Measurements from ENCODE around the gene LIMS2.

The LIMS2 gene

GRCh38 chr2:127606625-127607398 lies 68.5 kb downstream of the LIMS2 start:
- no peak for DNase-seq (ENCODE audit: low read depth)

GRCh38 chr2:127605691-127606263 lies 69.6 kb downstream of the LIMS2 start:
- TF ChIP-seq MAX (IDR thresholded peaks at IDR 0.05; ENCODE audit: low read depth, low read length) (no peak), POLR2A (IDR thresholded peaks at IDR 0.05; ENCODE audit: extremely low read depth, insufficient read length) (no peak), CTCF (IDR thresholded peaks at IDR 0.05; ENCODE audit: low read depth, low read length) (no peak), MYC (IDR thresholded peaks at IDR 0.05; ENCODE audit: low read depth, low read length) (no peak)

More at GRCh38 chr2:127606625-127607398, 68.5 kb downstream of the LIMS2 start:
- TF ChIP-seq MYC (IDR thresholded peaks at IDR 0.05; ENCODE audit: low read depth, low read length) (no peak), POLR2A (IDR thresholded peaks at IDR 0.05; ENCODE audit: extremely low read depth, insufficient read length) (no peak), MAX (IDR thresholded peaks at IDR 0.05; ENCODE audit: low read depth, low read length) (no peak), CTCF (IDR thresholded peaks at IDR 0.05; ENCODE audit: low read depth, low read length) (no peak)
- H3K4me3 ChIP-seq (ENCODE audit: low read depth, low read length), result no peak overlapping the region

GRCh38 chr2:127604986-127605385 lies 70.3 kb downstream of the LIMS2 start:
- TF ChIP-seq POLR2A (IDR thresholded peaks at IDR 0.05; ENCODE audit: extremely low read depth, insufficient read length) (no peak), MYC (IDR thresholded peaks at IDR 0.05; ENCODE audit: low read depth, low read length) (no peak), MAX (IDR thresholded peaks at IDR 0.05; ENCODE audit: low read depth, low read length) (no peak), CTCF (IDR thresholded peaks at IDR 0.05; ENCODE audit: low read depth, low read length) (no peak)
- no peak overlapping the region for H3K4me3 ChIP-seq (ENCODE audit: low read depth, low read length)
- DNase-seq (ENCODE audit: low read depth), result no peak

More at GRCh38 chr2:127605691-127606263, 69.6 kb downstream of the LIMS2 start:
- no peak for DNase-seq (ENCODE audit: low read depth)
- H3K4me3 ChIP-seq (ENCODE audit: low read depth, low read length), result no peak overlapping the region

GRCh38 chr2:127599211-127599610 lies 76.1 kb downstream of the LIMS2 start:
- no peak overlapping the region for H3K4me3 ChIP-seq (ENCODE audit: low read depth, low read length)
- no peak for TF ChIP-seq MAX (IDR thresholded peaks at IDR 0.05; ENCODE audit: low read depth, low read length)
- TF ChIP-seq CTCF (IDR thresholded peaks at IDR 0.05; ENCODE audit: low read depth, low read length), result no peak
- TF ChIP-seq POLR2A (IDR thresholded peaks at IDR 0.05; ENCODE audit: extremely low read depth, insufficient read length), result no peak
- TF ChIP-seq MYC (IDR thresholded peaks at IDR 0.05; ENCODE audit: low read depth, low read length), result no peak
- DNase-seq (ENCODE audit: low read depth), result no peak

- no peak for DNase-seq (ENCODE audit: low read depth)
- TF ChIP-seq CTCF (IDR thresholded peaks at IDR 0.05; ENCODE audit: low read depth, low read length), result no peak
- TF ChIP-seq MAX (IDR thresholded peaks at IDR 0.05; ENCODE audit: low read depth, low read length), result no peak
- no peak for TF ChIP-seq MYC (IDR thresholded peaks at IDR 0.05; ENCODE audit: low read depth, low read length)
- no peak for TF ChIP-seq POLR2A (IDR thresholded peaks at IDR 0.05; ENCODE audit: extremely low read depth, insufficient read length)
Measured at GRCh38 chr2:127598711-127599110, 76.6 kb downstream of the LIMS2 start.

More at GRCh38 chr2:127598711-127599110, 76.6 kb downstream of the LIMS2 start:
- H3K4me3 ChIP-seq (ENCODE audit: low read depth, low read length), result no peak overlapping the region

Data from NB4 (cell line).